HepG2 (cell line): Measurements from ENCODE around the gene EFS. TPM values are rescaled to one million over a fixed set of nuclear protein-coding genes. Genes with fewer than 3 reads are reported as not detected.

ENCODE experiments used
- ATAC-seq: fragments of 200-7000 bp; cut with Tn5 transposase; 3 replicates; pipeline ENCODE4 v1.9.1; 2020; ENCODE audit warnings: mild to moderate bottlenecking, moderate library complexity
- BruUV-seq: library from RNA; stranded (reverse); fragments of 400-500 nt; replicated peaks from 2 replicates; lab custom pipeline; 2021; lab: Mats Ljungman, UMichigan
- CTCF ChIA-PET: fragments of 300-600 bp; formaldehyde crosslinking; extraction: SDS; loops from one replicate; lab custom pipeline; 2021; ENCODE audit warnings: low total read pairs, inconsistent platforms, low intra/inter-chr PET ratio; lab: Yijun Ruan, JAX
- POLR2A ChIA-PET: fragments of 350-600 bp; sonication (Branson Sonifier 250); formaldehyde crosslinking; loops from one replicate; lab custom pipeline; 2020; ENCODE audit warnings: antibody characterized with exemption, inconsistent platforms; lab: Yijun Ruan, JAX
- DNase-seq: peaks from one replicate; pipeline ENCODE4 v3.0.0-alpha.2; 2015; ENCODE audit warnings: low spot score
- FAIRE-seq: peaks from 3 replicates; lab custom pipeline; 2011; peaks lifted over from hg19 to GRCh38; lab: Jason Lieb, UNC
- H2AFZ ChIP-seq: one replicate; pipeline ENCODE4 v1.6.1; 2011; ENCODE audit warnings: low read length, inconsistent platforms
- H3K27ac ChIP-seq: fragments of 300-600 bp; 3 replicates; pipeline ENCODE4 v1.8.0; 2011; ENCODE audit warnings: mixed run types, mild to moderate bottlenecking, mixed read lengths, low read length, inconsistent platforms; ENCODE audit not compliant: insufficient read depth; ENCODE audit errors: extremely low read length
- H3K27me3 ChIP-seq, 2 experiments: fragments of 200-600 bp in 1 of 2; 2 replicates in 1 of 2; 3 replicates in 1 of 2; pipeline versions ENCODE4 v1.6.0 to v1.8.0; 2011; ENCODE audit warnings: low read length in 2 of 2, mild to moderate bottlenecking in 2 of 2, moderate library complexity in 2 of 2, inconsistent platforms in 1 of 2; ENCODE audit not compliant: insufficient read depth in 2 of 2, control insufficient read depth in 1 of 2
- H3K36me3 ChIP-seq, 2 experiments: fragments of 200-600 bp in 1 of 2; replicated peaks in 1 of 2; 2 replicates in 1 of 2; 3 replicates in 1 of 2; pipeline versions ENCODE4 v1.5.1 to v1.8.0; 2011; ENCODE audit warnings: low read length in 2 of 2, inconsistent platforms in 1 of 2; ENCODE audit not compliant: insufficient read depth in 2 of 2, control insufficient read depth in 1 of 2
- H3K4me1 ChIP-seq: 2 replicates; pipeline ENCODE4 v1.5.1; 2012; ENCODE audit warnings: low read length, inconsistent platforms; ENCODE audit not compliant: insufficient read depth
- H3K4me2 ChIP-seq: 2 replicates; pipeline ENCODE4 v1.6.0; 2011; ENCODE audit warnings: low read depth, low read length, inconsistent platforms
- H3K4me3 ChIP-seq, 3 experiments: fragments of 200-600 bp in 1 of 3; sonication (generic), shearing (Covaris generic) in 1 of 3; replicated peaks in 1 of 3; 2 replicates each; pipeline ENCODE4 v1.5.1; 2011 to 2016; ENCODE audit warnings: low read length in 3 of 3, inconsistent platforms in 2 of 3, low read depth in 2 of 3, mild to moderate bottlenecking in 2 of 3, control low read depth in 1 of 3, mixed read lengths in 1 of 3; ENCODE audit not compliant: insufficient read depth in 1 of 3
- H3K79me2 ChIP-seq: one replicate; pipeline ENCODE4 v1.6.1; 2011; ENCODE audit warnings: low read length, inconsistent platforms; ENCODE audit not compliant: insufficient read depth
- H3K9ac ChIP-seq: 2 replicates; pipeline ENCODE4 v1.6.0; 2011; ENCODE audit warnings: mild to moderate bottlenecking, low read depth, low read length, inconsistent platforms; ENCODE audit not compliant: insufficient read depth
- H3K9me3 ChIP-seq: 2 replicates; pipeline ENCODE4 v1.5.1; 2012; ENCODE audit warnings: mild to moderate bottlenecking, low read length
- H4K20me1 ChIP-seq: 2 replicates; pipeline ENCODE4 v1.6.0; 2011; ENCODE audit warnings: inconsistent platforms, mild to moderate bottlenecking, low read length, moderate library complexity; ENCODE audit not compliant: insufficient read depth
- AHR ChIP-seq: IDR thresholded peaks from 2 replicates; pipeline ENCODE4 v1.6.1; 2018; ENCODE audit warnings: missing genetic modification reagents, missing compliant biosample characterization
- CHD2 ChIP-seq: IDR thresholded peaks from 2 replicates; pipeline ENCODE4 v1.6.1; 2011; ENCODE audit warnings: low read depth, low read length, improper control_type of control experiment
- GABPB1 ChIP-seq: IDR thresholded peaks from 2 replicates; pipeline ENCODE4 v1.6.1; 2016; ENCODE audit warnings: mild to moderate bottlenecking, missing genetic modification reagents, moderate library complexity, missing compliant biosample characterization
- GATA4 ChIP-seq: sonication (generic); IDR thresholded peaks from 2 replicates; pipeline ENCODE4 v1.6.1; 2016; ENCODE audit warnings: antibody characterized with exemption, low read depth, borderline replicate concordance
- MED13 ChIP-seq: sonication (generic); formaldehyde crosslinking; IDR thresholded peaks from 2 replicates; pipeline ENCODE4 v1.5.0; 2020; ENCODE audit warnings: missing genetic modification reagents
- NCOA1 ChIP-seq: sonication (generic); formaldehyde crosslinking; IDR thresholded peaks from 2 replicates; pipeline ENCODE4 v1.9.0; 2021; ENCODE audit warnings: missing genetic modification reagents
- RELA ChIP-seq: sonication (generic); formaldehyde crosslinking; IDR thresholded peaks from 2 replicates; pipeline ENCODE4 v1.4.0; 2020; ENCODE audit warnings: missing genetic modification reagents
- TEAD2 ChIP-seq: sonication (generic); formaldehyde crosslinking; IDR thresholded peaks from 2 replicates; pipeline ENCODE4 v1.9.0; 2021; ENCODE audit warnings: missing genetic modification reagents
- TGIF2 ChIP-seq: IDR thresholded peaks from 2 replicates; pipeline ENCODE4 v1.6.1; 2016; ENCODE audit warnings: control low read depth, missing compliant biosample characterization
- ZBTB38 ChIP-seq: sonication (generic); formaldehyde crosslinking; IDR thresholded peaks from 2 replicates; pipeline ENCODE4 v1.5.1; 2020; ENCODE audit warnings: mild to moderate bottlenecking, missing genetic modification reagents
- ZFP1 ChIP-seq: IDR thresholded peaks from 2 replicates; pipeline ENCODE4 v1.6.1; 2016
- WGBS: methylation state at CpG from one replicate; pipeline ENCODE4 v1.1.6; 2017; ENCODE audit warnings: low lambda C conversion rate; 5-methylcytosine and 5-hydroxymethylcytosine counted together
- in situ Hi-C: cut with HindIII; loops from 2 replicates; pipeline ENCODE4 v1.10.0; 2017; ENCODE audit warnings: low pct_unique_long_range_greater_than_20kb; ENCODE audit not compliant: extremely low pct_ligation_motif_present
- intact Hi-C: fragments of 100-400 bp; cut with micrococcal nuclease; formaldehyde crosslinking; loops from one replicate; pipeline ENCODE4 v1.10.0; 2022; ENCODE audit not compliant: unreplicated experiment
- polyA plus RNA-seq, 8 experiments: library from polyadenylated mRNA; depleted of rRNA in 3 of 8; stranded (reverse) in 7 of 8; unstranded in 1 of 8; fragments of >200 nt; fragmentation: Illumina TruSeq in 4 of 8; extraction: Trizol in 4 of 8; gene quantifications; 2 replicates each; pipeline versions ENCODE4 v1.2.1 to v1.2.3, GENCODE V29; 2011 to 2016; ENCODE audit warnings: low read depth in 4 of 8, missing spikeins in 1 of 8, mixed read lengths in 1 of 8; ENCODE audit not compliant: insufficient read depth in 1 of 8
- total RNA-seq, 5 experiments: library from RNA; depleted of rRNA; stranded (reverse); fragments of >200 nt; fragmentation: Illumina TruSeq; extraction: Trizol; gene quantifications; 2 replicates each; pipeline ENCODE4 v1.2.3, GENCODE V29; 2016; ENCODE audit warnings: low read depth in 1 of 5
- TF ChIP-seq, protein P1 (sequence below): sonication (generic); formaldehyde crosslinking; IDR thresholded peaks from 2 replicates; pipeline ENCODE4 v1.5.0; 2020; ENCODE audit warnings: mild to moderate bottlenecking, missing genetic modification reagents
- TF ChIP-seq, protein P2 (sequence below): sonication (generic); formaldehyde crosslinking; IDR thresholded peaks from 2 replicates; pipeline ENCODE4 v1.5.1; 2020; ENCODE audit warnings: missing genetic modification reagents, mild to moderate bottlenecking, borderline replicate concordance
- TF ChIP-seq, protein P3 (sequence below): sonication (generic); formaldehyde crosslinking; IDR thresholded peaks from 2 replicates; pipeline ENCODE4 v1.5.0; 2020; ENCODE audit warnings: missing genetic modification reagents

EFS gene
- total and polyA plus RNA-seq, 2 of the 13 experiments (the other 11 are each of a cell fraction or from before 2014, with no cell fraction given) = not detected

DNA sequence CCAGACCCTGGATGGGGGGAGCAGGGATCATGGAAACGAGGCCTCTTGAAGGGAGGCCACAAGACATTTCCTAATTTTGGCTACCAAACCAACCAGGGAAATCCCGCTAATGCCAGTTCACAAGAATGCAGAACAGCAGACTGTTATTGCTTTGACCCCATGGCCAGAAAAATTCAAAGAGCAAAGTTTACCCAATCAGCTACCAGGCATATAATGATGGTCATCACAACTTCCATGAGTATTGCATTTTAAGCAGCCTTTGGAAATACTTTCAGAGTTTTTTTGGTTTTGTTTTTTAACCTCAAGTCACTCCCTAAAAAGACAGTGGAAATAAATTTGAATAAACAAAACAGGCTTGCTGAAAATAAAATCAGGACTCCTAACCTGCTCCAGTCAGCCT lies 7.5 kb upstream of the EFS start, which contains the start of gene IL25:
TSS of gene IL25 (plus strand) at position 301 of the 400 bp plus-strand sequence.
- Histone ChIP-seq H3K9ac (no peak within 1 kb of the TSS), H4K20me1 (no peaks in the 10 kb centered on the region), H3K79me2 (no peaks in the 10 kb centered on the region), H3K27me3 (peaks cover 24 to 91% of the 10 kb centered on the region in 2 experiments), H3K36me3 (no peaks in the 10 kb centered on the region), H3K4me3 (no peak within 1 kb of the TSS), H3K4me1 (no peaks in the 10 kb centered on the region), H2AFZ (no peak within 1 kb of the TSS), H3K27ac (no peak within 1 kb of the TSS), H3K9me3 (no peaks in the 10 kb centered on the region), H3K4me2 (no peak within 1 kb of the TSS)
- ChIA-PET CTCF (no interaction called here), POLR2A (no interaction called here)
- no peak for FAIRE-seq
- no TSS peak for BruUV-seq
- no peak for TF ChIP-seq RELA (CRISPR knock-in tag)
- no peak for TF ChIP-seq AHR (CRISPR knock-in tag)
- TF ChIP-seq, protein P1, sequence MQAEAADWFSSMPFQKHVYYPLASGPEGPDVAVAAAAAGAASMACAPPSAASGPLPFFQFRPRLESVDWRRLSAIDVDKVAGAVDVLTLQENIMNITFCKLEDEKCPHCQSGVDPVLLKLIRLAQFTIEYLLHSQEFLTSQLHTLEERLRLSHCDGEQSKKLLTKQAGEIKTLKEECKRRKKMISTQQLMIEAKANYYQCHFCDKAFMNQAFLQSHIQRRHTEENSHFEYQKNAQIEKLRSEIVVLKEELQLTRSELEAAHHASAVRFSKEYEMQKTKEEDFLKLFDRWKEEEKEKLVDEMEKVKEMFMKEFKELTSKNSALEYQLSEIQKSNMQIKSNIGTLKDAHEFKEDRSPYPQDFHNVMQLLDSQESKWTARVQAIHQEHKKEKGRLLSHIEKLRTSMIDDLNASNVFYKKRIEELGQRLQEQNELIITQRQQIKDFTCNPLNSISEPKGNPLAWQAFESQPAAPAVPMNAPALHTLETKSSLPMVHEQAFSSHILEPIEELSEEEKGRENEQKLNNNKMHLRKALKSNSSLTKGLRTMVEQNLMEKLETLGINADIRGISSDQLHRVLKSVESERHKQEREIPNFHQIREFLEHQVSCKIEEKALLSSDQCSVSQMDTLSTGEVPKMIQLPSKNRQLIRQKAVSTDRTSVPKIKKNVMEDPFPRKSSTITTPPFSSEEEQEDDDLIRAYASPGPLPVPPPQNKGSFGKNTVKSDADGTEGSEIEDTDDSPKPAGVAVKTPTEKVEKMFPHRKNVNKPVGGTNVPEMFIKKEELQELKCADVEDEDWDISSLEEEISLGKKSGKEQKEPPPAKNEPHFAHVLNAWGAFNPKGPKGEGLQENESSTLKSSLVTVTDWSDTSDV (CRISPR knock-in tag) = no peak
- TF ChIP-seq CHD2 = no peak
- no peak for TF ChIP-seq GABPB1 (CRISPR knock-in tag)
- TF ChIP-seq, protein P2, sequence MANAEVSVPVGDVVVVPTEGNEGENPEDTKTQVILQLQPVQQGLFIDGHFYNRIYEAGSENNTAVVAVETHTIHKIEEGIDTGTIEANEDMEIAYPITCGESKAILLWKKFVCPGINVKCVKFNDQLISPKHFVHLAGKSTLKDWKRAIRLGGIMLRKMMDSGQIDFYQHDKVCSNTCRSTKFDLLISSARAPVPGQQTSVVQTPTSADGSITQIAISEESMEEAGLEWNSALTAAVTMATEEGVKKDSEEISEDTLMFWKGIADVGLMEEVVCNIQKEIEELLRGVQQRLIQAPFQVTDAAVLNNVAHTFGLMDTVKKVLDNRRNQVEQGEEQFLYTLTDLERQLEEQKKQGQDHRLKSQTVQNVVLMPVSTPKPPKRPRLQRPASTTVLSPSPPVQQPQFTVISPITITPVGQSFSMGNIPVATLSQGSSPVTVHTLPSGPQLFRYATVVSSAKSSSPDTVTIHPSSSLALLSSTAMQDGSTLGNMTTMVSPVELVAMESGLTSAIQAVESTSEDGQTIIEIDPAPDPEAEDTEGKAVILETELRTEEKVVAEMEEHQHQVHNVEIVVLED = no peak
- TF ChIP-seq TEAD2 (CRISPR knock-in tag) = no peak
- TF ChIP-seq GATA4 = no peak
- TF ChIP-seq TGIF2 (CRISPR knock-in tag) = no peak
- TF ChIP-seq NCOA1 = no peak
- TF ChIP-seq MED13 (CRISPR knock-in tag) = no peak
- TF ChIP-seq, protein P3, sequence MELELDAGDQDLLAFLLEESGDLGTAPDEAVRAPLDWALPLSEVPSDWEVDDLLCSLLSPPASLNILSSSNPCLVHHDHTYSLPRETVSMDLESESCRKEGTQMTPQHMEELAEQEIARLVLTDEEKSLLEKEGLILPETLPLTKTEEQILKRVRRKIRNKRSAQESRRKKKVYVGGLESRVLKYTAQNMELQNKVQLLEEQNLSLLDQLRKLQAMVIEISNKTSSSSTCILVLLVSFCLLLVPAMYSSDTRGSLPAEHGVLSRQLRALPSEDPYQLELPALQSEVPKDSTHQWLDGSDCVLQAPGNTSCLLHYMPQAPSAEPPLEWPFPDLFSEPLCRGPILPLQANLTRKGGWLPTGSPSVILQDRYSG (CRISPR knock-in tag) = no peak
- no peak for TF ChIP-seq ZBTB38
- no peak for TF ChIP-seq ZFP1
- in situ Hi-C loops = no loop called here
- 1% methylated on average over 2 of the region's 2 CpGs for WGBS
- no peak for ATAC-seq
- DNase-seq = no peak
- intact Hi-C loops = no loop called here
